A549 treated with AZD2906 at 1 μM for 4 hours (cell line): ENCODE measurements around the gene P2RX2. TPM values are rescaled to one million over a fixed set of nuclear protein-coding genes. Genes with fewer than 3 reads are reported as not detected.

Experiments used
- total RNA-seq: library from RNA; stranded (reverse); fragments of 200-300 nt; extraction: Qiagen RNA extraction; gene quantifications from 5 replicates; pipeline ENCODE4 v1.2.3, GENCODE V29; 2022

Gene P2RX2
- not detected in 5 replicates for total RNA-seq

GRCh38 chr12:132618683-132619043, at the start of gene P2RX2:
Gene P2RX2, plus strand, starts transcription at chr12:132618776. Its CDS starts 41 bp downstream, at chr12:132618817.

GRCh38 chr12:132610051-132610759, 8.4 kb upstream of the P2RX2 start, which contains the start of gene LRCOL1:
Gene LRCOL1, minus strand, starts transcription at chr12:132610582. Its CDS starts 4,331 bp downstream, at chr12:132606251.

Other genes with a start within 250 kb of the P2RX2 start
- gene FBRSL1, start 128.6 kb upstream of the P2RX2 start, total RNA-seq: 94.9 to 117 TPM (median 106 TPM) in 5 replicates
- gene LRCOL1, start 8.2 kb upstream of the P2RX2 start, total RNA-seq: not detected in 5 replicates
- gene POLE, start 68.6 kb downstream of the P2RX2 start, total RNA-seq: 41.2 to 48.8 TPM (median 45.7 TPM) in 5 replicates
- gene PXMP2, start 68.8 kb downstream of the P2RX2 start, total RNA-seq: 22.0 to 32.8 TPM (median 31.4 TPM) in 5 replicates
- gene PGAM5, start 92.1 kb downstream of the P2RX2 start, total RNA-seq: 43.5 to 55.2 TPM (median 51.9 TPM) in 5 replicates
- 66.5 to 80.0 TPM (median 73.3 TPM) in 5 replicates for gene ANKLE2, start 143.1 kb downstream of the P2RX2 start, total RNA-seq
- gene GOLGA3, start 210.1 kb downstream of the P2RX2 start, total RNA-seq: 18.4 to 24.1 TPM (median 21.1 TPM) in 5 replicates